GM12872 (cell line): ENCODE measurements around the gene MAPKBP1.

Experiments used
- CTCF ChIP-seq: IDR thresholded peaks from 3 replicates; pipeline ENCODE4 v1.5.1; 2011; ENCODE audit warnings: low read depth, mild to moderate bottlenecking, low read length, moderate library complexity; ENCODE audit not compliant: insufficient read depth

Gene MAPKBP1

DNA sequence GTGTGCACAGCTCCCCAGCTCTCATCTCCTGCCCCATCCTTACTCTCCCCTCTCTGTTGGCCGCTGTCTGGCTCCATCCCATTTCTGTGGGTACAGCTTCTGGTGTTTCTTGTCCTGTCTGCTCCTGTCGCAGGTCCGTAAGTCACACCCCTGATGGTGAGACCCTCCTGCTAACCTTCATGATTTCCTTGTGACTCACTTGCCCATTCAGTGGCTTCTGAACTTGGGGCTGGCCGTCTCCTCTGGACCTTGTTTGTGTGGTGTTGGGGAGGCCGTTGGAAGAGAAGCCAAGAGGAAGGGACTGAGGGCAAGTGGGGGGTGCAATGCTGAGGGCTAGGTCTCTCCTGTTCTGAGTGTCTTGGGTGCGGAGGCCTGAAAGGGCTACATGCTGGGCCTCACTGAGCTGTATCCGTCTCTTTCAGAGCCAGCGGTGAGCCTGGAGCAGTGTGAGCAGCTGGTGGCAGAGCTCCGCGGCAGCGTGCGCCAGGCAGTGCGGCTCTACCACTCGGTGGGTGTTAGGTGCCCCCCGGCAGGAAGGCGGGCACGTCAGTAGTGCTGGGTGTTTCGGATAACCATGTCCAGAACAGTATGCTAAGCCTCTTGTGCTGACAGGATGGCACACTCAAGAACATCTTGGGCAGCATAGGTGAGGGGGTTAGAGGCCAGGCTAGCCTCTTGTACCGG is 49.9 kb downstream of the MAPKBP1 start:
- TF ChIP-seq CTCF, result no peak

DNA sequence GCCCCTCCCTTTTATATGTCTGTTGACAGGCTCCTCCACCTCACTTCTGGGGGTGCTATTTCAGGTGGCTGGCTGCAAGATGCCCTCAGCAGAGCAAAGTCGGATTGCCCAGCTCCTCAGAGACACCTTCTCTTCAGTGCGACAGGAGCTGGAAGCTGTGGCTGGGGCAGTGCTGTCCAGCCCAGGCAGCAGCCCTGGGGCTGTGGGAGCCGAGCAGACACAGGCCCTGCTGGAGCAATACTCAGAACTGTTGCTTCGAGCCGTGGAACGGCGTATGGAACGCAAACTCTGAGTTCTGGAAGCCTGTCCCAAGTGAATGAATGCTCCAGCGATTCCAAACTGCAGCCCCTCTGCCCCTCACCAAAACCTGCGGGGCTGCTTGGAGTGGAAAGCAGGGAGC is 50.9 kb downstream of the MAPKBP1 start:
- TF ChIP-seq CTCF, result no peak

GRCh38 chr15:41825572-41826535 is 51.6 kb downstream of the MAPKBP1 start:
- TF ChIP-seq CTCF, result no peak

GRCh38 chr15:41827290-41827879 is 53.1 kb downstream of the MAPKBP1 start:
- no peak for TF ChIP-seq CTCF

DNA sequence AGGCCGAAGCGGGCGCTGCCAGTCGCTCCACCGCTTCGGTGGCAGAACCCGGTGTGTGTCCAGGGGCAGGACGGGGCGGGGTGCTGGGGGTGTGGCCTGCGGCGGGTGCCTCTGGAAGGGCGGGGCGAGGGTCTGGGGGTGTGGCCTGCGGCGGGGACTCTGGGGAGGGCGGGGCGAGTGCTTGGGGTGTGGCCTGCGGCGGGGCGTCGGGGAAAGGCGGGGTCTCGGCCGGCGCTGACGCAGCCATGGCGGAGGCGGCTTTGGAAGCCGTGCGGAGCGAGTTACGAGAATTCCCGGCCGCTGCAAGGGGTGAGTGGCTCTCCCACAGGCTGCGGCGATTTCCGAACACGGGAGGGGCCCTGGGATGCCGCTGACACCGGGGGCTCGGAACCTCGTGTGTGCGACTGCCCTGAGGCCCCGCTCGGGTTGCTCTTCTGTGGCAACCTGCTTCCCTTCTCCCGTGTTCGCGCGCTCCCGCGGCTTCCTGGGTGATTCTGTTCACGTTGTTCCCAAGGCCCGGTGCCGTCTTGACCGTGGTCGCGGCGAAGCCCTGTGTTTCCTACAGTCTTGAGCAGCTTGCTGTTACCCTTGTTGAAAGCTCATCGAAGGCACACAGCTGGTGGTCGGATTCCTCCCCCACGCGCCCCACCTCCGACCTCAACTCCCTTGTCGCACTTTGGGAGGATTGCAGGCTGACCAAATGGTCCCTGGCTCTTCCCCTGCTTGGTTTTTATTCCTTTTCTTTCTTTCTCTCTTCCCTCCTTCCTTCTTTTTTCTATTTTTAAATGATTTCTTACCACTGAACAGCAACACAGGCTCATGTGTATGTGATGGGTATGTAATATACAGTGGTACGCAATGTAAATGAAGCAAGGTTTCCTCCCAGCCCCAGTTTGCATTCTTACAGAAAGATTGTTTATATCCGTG is 53.9 kb downstream of the MAPKBP1 start, which contains the start of gene JMJD7:
TSS of gene JMJD7 (plus strand) at position 213 of the 927 bp plus-strand sequence. CDS start at position 246, 33 bp downstream.
- TF ChIP-seq CTCF, result no peak

- TF ChIP-seq CTCF, result no peak
Measured at GRCh38 chr15:41828807-41829141, 54.5 kb downstream of the MAPKBP1 start.
